DOHH2 (cell line): ENCODE data around the gene GYPC.

Source experiments
- H3F3A ChIP-seq: fragments of 200-600 bp; sonication (generic), shearing (Covaris generic); 2 replicates; pipeline ENCODE4 v1.6.0; 2016; ENCODE audit warnings: antibody characterized with exemption, mild to moderate bottlenecking; ENCODE audit not compliant: control insufficient read depth, insufficient read depth
- H3K27ac ChIP-seq: fragments of 200-600 bp; sonication (generic); 2 replicates; pipeline ENCODE4 v1.5.1; 2014; ENCODE audit warnings: low read depth, mild to moderate bottlenecking, low read length, moderate library complexity
- H3K27me3 ChIP-seq: fragments of 200-600 bp; sonication (generic); 2 replicates; pipeline ENCODE4 v1.6.1; 2014; ENCODE audit warnings: mild to moderate bottlenecking, low read length, mixed read lengths; ENCODE audit not compliant: control insufficient read depth
- H3K36me3 ChIP-seq: fragments of 200-600 bp; sonication (generic); 2 replicates; pipeline ENCODE4 v1.6.1; 2014; ENCODE audit warnings: mild to moderate bottlenecking, low read length, moderate library complexity, mixed read lengths; ENCODE audit not compliant: control insufficient read depth
- H3K4me1 ChIP-seq: fragments of 200-600 bp; sonication (generic); 2 replicates; pipeline ENCODE4 v1.6.1; 2014; ENCODE audit warnings: mild to moderate bottlenecking, low read length, mixed read lengths; ENCODE audit not compliant: control insufficient read depth
- H3K4me2 ChIP-seq: fragments of 200-600 bp; sonication (generic); 2 replicates; pipeline ENCODE4 v1.6.0; 2014; ENCODE audit warnings: mild to moderate bottlenecking, low read length, moderate library complexity
- H3K4me3 ChIP-seq: fragments of 200-600 bp; sonication (generic); 2 replicates; pipeline ENCODE4 v1.5.1; 2014; ENCODE audit warnings: mild to moderate bottlenecking, low read length, mixed read lengths
- H3K79me2 ChIP-seq: fragments of 200-600 bp; sonication (generic); 2 replicates; pipeline ENCODE4 v1.6.1; 2014; ENCODE audit warnings: mild to moderate bottlenecking, low read length, mixed read lengths; ENCODE audit not compliant: control insufficient read depth
- H3K9me2 ChIP-seq: fragments of 200-600 bp; sonication (generic); replicated peaks from 2 replicates; pipeline ENCODE4 v1.6.1; 2014; ENCODE audit warnings: mild to moderate bottlenecking, low read length, mixed read lengths; ENCODE audit not compliant: control insufficient read depth
- H3K9me3 ChIP-seq: fragments of 200-600 bp; sonication (generic); 2 replicates; pipeline ENCODE4 v1.6.1; 2014; ENCODE audit warnings: antibody characterized with exemption, low read length, mixed read lengths; ENCODE audit not compliant: control insufficient read depth, insufficient read depth
- H4K20me1 ChIP-seq: fragments of 200-600 bp; sonication (generic); 2 replicates; pipeline ENCODE4 v1.6.0; 2014; ENCODE audit warnings: low read depth, mild to moderate bottlenecking, antibody characterized with exemption, low read length, moderate library complexity; ENCODE audit not compliant: control insufficient read depth, insufficient read depth
- EZH2phosphoT487 ChIP-seq: fragments of 200-600 bp; sonication (generic); IDR thresholded peaks from 2 replicates; pipeline ENCODE4 v1.6.1; 2017; ENCODE audit warnings: borderline replicate concordance, mild to moderate bottlenecking, antibody characterized with exemption, low read length, moderate library complexity, mixed read lengths
- TF ChIP-seq, protein P1 (sequence below): fragments of 200-600 bp; sonication (generic); IDR thresholded peaks from one replicate; pipeline ENCODE4 v1.5.1; 2014; ENCODE audit warnings: antibody characterized with exemption, mild to moderate bottlenecking, low read depth, low read length; ENCODE audit not compliant: poor library complexity, severe bottlenecking

GYPC gene

DNA sequence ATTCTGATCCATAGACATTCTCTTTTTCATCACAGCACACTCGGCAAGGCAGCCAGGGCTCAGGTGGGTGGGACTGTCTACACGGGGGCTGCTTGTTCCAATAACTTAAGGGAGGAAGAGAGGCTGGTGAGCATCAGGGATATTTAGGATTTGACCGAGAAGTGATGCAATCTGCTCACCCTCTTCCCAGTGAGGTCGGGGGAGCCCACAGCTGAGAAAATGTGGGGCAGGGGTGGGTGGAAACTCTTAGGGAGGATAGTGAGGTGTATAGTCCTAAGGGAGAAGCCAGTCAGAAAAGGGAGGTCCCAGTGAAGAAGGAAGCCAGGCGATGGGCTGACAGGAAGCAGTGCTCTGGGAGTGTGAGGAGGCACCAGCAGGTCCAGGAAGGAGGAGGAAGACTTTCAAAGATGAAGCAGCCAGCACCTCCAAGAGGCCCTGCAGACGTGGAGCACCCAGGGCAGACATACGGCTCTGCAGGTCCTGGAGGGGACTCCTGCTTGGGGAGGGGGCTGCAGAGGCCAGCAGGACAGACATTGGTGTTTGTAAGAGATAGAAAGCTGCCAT lies 76.8 kb downstream of the GYPC start:
- H3K9me3 ChIP-seq: no peaks in the 10 kb centered on the region

DNA sequence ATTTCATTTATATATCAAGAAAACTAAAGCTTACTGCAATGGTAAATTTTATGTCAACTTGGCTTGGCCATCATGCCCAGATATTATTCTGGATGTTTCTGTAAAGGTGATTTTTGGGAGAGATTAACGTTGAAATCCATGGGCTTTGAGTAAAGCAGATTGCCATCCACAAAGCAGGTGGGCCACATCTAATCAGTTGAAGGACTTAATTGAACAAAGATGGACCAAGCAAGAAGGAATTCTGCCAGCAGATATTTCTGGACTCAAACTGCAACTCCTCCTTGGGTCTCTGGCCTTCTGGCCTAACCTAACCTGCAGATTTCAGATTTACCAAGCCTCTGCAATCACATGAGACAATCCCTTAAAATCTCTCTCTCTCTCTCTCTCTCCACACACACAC lies 77.8 kb downstream of the GYPC start:
- Histone ChIP-seq H3F3A (no peaks in the 10 kb centered on the region), H4K20me1 (no peaks in the 10 kb centered on the region), H3K27ac (no peak overlapping the region), H3K79me2 (no peaks in the 10 kb centered on the region), H3K4me2 (no peak overlapping the region), H3K4me1 (no peaks in the 10 kb centered on the region), H3K9me2 (no peaks in the 10 kb centered on the region), H3K4me3 (no peak overlapping the region), H3K27me3 (no peaks in the 10 kb centered on the region), H3K9me3 (no peaks in the 10 kb centered on the region), H3K36me3 (no peaks in the 10 kb centered on the region)
- TF ChIP-seq, protein P1, sequence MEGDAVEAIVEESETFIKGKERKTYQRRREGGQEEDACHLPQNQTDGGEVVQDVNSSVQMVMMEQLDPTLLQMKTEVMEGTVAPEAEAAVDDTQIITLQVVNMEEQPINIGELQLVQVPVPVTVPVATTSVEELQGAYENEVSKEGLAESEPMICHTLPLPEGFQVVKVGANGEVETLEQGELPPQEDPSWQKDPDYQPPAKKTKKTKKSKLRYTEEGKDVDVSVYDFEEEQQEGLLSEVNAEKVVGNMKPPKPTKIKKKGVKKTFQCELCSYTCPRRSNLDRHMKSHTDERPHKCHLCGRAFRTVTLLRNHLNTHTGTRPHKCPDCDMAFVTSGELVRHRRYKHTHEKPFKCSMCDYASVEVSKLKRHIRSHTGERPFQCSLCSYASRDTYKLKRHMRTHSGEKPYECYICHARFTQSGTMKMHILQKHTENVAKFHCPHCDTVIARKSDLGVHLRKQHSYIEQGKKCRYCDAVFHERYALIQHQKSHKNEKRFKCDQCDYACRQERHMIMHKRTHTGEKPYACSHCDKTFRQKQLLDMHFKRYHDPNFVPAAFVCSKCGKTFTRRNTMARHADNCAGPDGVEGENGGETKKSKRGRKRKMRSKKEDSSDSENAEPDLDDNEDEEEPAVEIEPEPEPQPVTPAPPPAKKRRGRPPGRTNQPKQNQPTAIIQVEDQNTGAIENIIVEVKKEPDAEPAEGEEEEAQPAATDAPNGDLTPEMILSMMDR: no peak
- no peak for TF ChIP-seq EZH2phosphoT487

More for the DNA sequence above, 76.8 kb downstream of the GYPC start:
- no peaks in the 10 kb centered on the region for H3K79me2 ChIP-seq
- H3K4me1 ChIP-seq: no peaks in the 10 kb centered on the region
- H3K9me2 ChIP-seq: no peaks in the 10 kb centered on the region
- H3F3A ChIP-seq: no peaks in the 10 kb centered on the region
- H3K36me3 ChIP-seq: no peaks in the 10 kb centered on the region
- no peaks in the 10 kb centered on the region for H4K20me1 ChIP-seq
- H3K27ac ChIP-seq: no peak overlapping the region
- no peak overlapping the region for H3K4me3 ChIP-seq
- H3K27me3 ChIP-seq: no peaks in the 10 kb centered on the region
- TF ChIP-seq, protein P1: no peak
- TF ChIP-seq EZH2phosphoT487: no peak
- H3K4me2 ChIP-seq: no peak overlapping the region

DNA sequence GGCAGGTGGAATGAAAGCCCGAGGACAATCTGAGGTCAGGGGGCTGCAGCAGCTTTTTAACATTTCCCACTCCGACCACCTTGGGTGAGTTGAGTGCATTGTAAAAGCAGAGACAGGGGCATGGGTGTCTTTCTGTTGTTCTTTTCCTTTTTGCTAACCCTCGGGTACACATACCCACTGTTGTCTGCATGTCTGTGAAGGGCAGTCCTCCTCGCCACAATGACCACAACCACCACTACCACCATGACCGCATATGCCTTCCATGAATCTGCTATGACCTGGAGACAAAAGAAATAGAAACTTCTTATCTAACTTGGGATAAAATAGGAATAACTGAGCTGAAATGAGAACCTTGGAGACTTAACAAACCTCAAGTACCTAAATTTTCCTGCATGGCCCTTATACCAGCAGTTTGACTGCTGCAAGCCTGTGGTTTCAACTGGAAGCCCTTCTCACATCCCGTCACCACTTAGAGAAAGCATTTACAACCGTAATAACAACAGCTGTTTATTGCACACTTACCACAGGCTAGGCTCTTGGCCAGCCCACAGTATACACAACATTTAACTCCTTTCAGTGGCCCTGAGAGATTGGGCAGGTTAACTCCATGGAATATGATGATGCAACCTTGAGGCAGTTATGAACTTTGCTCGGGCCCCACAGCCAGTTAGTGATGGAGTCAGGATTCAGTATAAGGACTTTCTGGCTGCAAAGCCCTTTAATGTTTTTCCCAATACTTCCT lies 80.3 kb downstream of the GYPC start:
- H3K79me2 ChIP-seq: no peaks in the 10 kb centered on the region
- no peak overlapping the region for H3K4me2 ChIP-seq
- TF ChIP-seq EZH2phosphoT487: no peak
- TF ChIP-seq, protein P1: no peak
- no peaks in the 10 kb centered on the region for H3K4me1 ChIP-seq
- H3K36me3 ChIP-seq: no peaks in the 10 kb centered on the region
- H3F3A ChIP-seq: no peaks in the 10 kb centered on the region
- no peaks in the 10 kb centered on the region for H4K20me1 ChIP-seq
- H3K9me2 ChIP-seq: no peaks in the 10 kb centered on the region
- H3K27me3 ChIP-seq: no peaks in the 10 kb centered on the region
- no peak overlapping the region for H3K4me3 ChIP-seq
- no peak overlapping the region for H3K27ac ChIP-seq
- H3K9me3 ChIP-seq: no peaks in the 10 kb centered on the region
